Measurements from ENCODE around the gene TMPRSS12.
"Not testable (repeated sequence)": the region's sequence is repeated elsewhere in the genome, so short reads cannot be mapped to it uniquely, and the experiment has no call there.

TMPRSS12 gene

DNA sequence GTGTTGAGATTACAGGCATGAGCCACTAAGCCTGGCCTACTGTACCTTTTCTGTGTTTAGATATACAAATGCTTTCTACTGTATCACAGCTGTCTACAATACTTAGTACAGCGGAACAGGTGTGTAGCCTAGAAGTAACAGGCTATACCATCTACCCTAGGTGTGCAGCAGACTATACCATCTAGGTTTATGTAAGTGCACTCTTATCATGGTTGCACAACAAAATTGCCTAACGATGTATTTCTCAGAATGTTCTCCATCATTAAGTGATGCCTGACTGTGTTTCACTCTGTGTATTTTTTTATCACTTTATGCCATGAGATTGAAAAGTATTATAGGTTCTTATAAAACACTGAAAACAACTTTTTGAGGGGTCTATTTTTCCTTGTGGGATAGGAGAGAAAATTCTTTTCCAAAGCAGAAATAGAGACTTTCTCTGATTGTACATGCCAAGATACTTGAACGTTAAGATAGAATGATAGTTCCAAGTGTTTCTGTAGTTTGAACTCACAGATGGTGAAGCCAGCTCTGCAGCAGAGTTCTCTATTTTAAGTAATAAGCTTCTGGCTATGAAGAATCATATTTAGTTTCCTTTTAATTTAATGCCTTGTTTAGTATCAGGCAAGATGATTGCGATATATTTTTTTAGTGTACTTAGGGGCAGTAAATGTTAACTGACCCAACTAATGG is 17.0 kb downstream of the TMPRSS12 start:
- no peak for DNase-seq (ENCODE audit: low read depth)

GRCh38 chr12:50862316-50862715 is 19.6 kb downstream of the TMPRSS12 start:
- peak; percentile 60 for DNase-seq (ENCODE audit: low read depth)

GRCh38 chr12:50865266-50865665 is 22.5 kb downstream of the TMPRSS12 start:
- no peak for DNase-seq (ENCODE audit: low read depth)

- not testable (repeated sequence) for DNase-seq (ENCODE audit: low read depth)
Measured at GRCh38 chr12:50868881-50869280, 26.2 kb downstream of the TMPRSS12 start.

DNA sequence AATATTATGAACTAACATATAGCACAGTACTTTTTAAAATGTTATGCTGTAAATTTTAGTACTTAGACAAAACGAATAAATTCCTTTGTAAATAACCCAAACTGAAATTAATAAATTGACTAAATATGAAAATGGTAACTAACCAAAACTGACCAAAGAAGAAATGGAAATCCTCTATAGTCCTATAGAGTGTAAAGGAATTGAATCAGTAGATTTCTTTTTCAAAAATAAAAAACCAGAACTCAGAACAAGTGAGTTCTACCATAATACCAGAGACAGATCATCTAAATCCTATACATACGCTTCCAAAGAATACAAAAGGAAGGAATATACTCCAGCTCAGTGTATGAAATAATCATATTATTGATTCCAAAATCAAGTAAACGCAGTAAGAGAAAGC is 39.8 kb downstream of the TMPRSS12 start:
- DNase-seq (ENCODE audit: low read depth), result no peak

DNA sequence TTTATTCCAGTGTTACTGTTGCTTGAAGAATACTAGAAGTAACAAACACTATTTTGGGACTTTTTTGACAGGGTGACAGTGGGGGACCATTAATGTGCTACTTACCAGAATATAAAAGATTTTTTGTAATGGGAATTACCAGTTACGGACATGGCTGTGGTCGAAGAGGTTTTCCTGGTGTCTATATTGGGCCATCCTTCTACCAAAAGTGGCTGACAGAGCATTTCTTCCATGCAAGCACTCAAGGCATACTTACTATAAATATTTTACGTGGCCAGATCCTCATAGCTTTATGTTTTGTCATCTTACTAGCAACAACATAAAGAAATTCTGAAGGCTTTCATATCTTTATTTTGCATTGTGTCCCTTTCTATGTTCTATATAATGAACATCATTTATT is 44.5 kb downstream of the TMPRSS12 start:
- DNase-seq (ENCODE audit: low read depth), result no peak

- DNase-seq (ENCODE audit: low read depth), result no peak
Measured at GRCh38 chr12:50888666-50889065, 45.9 kb downstream of the TMPRSS12 start.

DNA sequence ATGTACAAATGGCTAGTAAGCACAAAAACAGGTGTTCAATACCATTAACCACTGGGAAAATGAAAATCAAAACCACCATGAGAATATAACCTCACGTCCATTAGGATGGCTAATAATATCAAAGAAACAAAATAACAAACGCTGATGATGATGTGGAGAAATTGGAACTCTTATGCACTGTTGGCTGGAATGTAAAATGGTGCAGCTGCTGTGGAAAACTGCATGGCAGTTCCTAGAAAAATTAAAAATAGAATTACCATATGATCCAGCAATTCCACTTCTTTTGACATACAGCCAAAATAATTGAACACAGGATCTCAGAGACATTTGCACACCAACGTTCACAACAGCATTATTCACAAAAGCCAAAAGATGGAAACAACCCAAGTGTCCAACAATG is 51.5 kb downstream of the TMPRSS12 start:
- no peak for DNase-seq (ENCODE audit: low read depth)

DNA sequence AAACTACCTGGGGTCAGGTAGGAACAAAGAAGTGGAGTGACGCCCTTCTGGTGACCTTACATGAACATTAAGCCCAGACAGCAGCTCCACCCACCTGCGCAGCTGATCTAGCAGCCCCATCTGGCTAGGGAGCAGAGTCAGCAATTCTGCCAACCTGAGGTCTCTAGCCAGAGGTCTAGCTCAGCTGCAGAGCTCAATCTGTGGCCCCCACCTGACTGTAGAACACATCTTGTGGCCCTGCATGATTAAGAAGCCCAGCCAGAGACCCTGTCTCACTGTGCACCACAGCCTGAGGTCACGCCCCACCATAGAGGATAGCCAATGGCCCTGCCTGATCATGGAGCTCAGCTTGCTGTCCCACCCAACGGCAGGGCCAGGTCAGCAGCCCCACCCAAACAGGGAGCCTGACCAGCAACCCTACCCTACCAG is 59.0 kb downstream of the TMPRSS12 start:
- no peak for DNase-seq (ENCODE audit: low read depth)

- DNase-seq (ENCODE audit: low read depth), result not testable (repeated sequence)
Measured at GRCh38 chr12:50908479-50908878, 65.8 kb downstream of the TMPRSS12 start.

- not testable (repeated sequence) for DNase-seq (ENCODE audit: low read depth)
Measured at GRCh38 chr12:50912361-50912760, 69.6 kb downstream of the TMPRSS12 start.

GRCh38 chr12:50913224-50913623 is 70.5 kb downstream of the TMPRSS12 start:
- DNase-seq (ENCODE audit: low read depth), result no peak

DNA sequence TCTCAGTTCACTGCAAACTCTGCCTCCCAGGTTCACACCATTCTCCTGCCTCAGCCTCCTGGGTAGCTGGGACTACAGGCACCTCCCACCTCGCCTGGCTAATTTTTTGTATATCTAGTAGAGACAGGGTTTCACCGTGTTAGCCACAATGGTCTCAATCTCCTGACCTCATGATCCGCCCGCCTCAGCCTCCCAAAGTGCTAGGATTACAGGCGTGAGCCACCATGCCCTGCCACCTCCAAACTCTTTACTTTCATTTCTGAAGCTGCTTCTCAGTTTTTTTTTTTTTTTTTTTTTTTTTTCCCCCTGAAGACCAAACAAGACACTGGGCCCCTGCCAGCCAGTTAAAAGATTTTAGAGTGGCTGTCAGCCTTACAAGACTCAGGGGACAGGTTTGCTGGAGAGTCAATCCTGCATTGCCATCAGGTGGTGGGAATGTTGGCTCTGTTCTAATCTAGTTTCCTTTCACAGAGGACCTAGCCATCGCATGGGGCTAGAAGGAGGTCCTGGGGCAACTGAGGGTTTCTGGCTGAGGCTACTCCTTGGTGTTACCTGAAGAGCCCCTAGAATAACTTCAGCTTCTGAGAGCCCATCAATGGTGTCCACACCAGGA is 72.3 kb downstream of the TMPRSS12 start:
- DNase-seq (ENCODE audit: low read depth), result no peak

DNA sequence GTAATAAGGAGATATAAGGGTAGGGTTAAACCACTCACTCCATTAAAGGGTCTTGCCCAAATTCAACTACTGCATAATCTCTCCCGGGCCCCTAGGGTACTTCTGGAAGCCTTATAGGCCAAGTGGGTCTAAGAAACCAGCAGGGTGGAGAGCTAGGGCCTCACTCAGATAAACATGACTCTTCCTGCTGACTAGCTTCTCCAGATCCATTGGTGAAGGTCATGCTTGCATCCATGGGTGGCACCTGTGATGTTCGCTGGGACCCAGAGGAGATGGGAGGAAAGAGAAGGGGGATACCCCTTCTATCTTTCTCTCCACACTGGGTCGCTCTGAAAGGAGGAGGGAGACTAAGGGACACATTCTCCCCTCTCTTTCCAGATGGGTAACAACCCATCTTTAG is 73.6 kb downstream of the TMPRSS12 start:
- no peak for DNase-seq (ENCODE audit: low read depth)

- DNase-seq (ENCODE audit: low read depth), result no peak
Measured at GRCh38 chr12:50918584-50919316, 76.0 kb downstream of the TMPRSS12 start.

DNA sequence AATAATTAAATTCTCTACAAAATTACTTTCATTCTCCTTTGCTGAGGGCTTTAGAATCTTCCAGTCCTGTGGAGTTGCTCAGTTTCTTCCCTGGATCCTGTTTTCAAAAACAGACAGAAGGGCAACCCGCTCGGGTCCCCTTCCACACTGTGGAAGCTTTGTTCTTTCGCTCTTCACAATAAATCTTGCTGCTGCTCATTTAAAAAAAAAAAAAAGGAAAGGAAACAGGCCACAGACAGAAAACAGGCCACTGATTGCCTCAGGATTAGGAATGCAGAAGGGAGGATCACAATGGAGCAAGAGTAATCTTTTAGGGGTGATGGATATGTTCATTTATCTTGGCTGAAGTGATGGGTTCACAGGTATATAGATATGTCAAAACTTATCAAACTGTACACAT is 80.1 kb downstream of the TMPRSS12 start:
- DNase-seq (ENCODE audit: low read depth), result peak; percentile 64

DNA sequence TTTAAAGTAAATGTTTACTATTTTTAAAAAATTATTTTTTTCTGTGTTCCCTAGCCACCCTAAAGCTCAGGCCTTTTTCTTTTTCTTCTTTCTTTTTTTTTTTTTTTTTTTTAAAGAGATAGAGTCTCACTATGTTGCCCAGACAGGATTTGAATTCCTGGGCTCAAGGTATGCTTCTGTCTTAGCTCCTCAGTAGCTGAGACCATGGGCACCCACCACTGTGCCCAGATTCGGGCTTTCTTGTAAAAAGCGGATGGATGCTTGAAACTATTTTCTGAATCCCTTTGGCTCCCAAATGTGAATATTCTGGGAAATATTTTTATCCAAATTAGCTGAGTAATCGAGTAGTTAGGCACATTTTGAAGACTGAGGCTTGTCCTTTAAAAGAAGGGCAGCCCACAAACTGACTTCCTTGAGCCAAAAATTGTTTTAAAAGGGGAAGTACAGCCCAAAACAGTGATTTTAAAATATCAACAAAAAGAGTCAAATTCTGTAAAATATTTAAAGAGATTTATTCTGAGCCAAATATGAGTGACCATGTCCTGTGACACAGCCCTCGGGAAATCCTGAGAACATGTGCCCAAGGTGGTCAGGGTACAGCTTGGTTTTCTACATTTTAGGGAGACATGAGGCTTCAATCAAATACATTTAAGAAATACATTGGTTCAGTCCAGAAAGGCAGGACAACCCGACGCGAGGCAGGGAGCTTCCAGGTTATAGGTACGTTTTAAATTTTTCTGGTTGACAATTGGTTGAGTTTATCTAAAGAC is 80.8 kb downstream of the TMPRSS12 start:
- no peak for DNase-seq (ENCODE audit: low read depth)

GRCh38 chr12:50924131-50924438 is 81.4 kb downstream of the TMPRSS12 start:
- DNase-seq (ENCODE audit: low read depth), result no peak

- DNase-seq (ENCODE audit: low read depth), result peak; percentile 97
Measured at GRCh38 chr12:50924439-50925341, 82.0 kb downstream of the TMPRSS12 start.

- DNase-seq (ENCODE audit: low read depth), result no peak
Measured at GRCh38 chr12:50925342-50925651, 82.6 kb downstream of the TMPRSS12 start.

DNA sequence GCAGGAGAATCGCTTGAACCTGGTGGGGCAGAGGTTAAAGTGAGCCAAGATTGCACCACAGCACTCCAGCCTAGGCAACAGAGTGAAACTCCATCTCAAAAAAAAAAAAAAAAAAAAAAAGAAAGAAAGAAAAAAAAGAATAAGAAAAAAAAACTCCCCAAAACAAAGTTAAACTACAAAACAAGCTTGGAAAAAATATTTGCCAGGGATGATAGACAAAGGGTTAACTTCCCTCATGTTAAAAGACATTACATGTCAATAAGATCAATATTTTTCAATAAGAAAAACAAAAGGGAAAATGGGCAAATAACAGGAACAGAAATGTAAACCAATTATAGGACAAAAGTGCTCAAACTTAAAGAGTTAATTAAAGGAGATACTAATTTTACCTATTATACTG is 83.2 kb downstream of the TMPRSS12 start:
- DNase-seq (ENCODE audit: low read depth), result no peak

GRCh38 chr12:50926415-50926814 is 83.7 kb downstream of the TMPRSS12 start:
- DNase-seq (ENCODE audit: low read depth), result no peak
